SK-N-SH treated with all-trans-retinoic acid at 6 μM for 48 hours (cell line): ENCODE results near the gene AGBL1.

Source experiments
- ATAC-seq: fragments of 200-7000 bp; cut with Tn5 transposase; 3 replicates; pipeline ENCODE4 v1.9.1; 2020; ENCODE audit warnings: mild to moderate bottlenecking, moderate library complexity
- ARNTL ChIP-seq: fragments of 450-650 bp; formaldehyde crosslinking; IDR thresholded peaks from 2 replicates; pipeline ENCODE4 v1.5.0; 2020; ENCODE audit warnings: low read depth, mild to moderate bottlenecking, moderate library complexity, borderline replicate concordance
- BACH2 ChIP-seq: fragments of 250-450 bp; sonication (Bioruptor Pico); IDR thresholded peaks from 2 replicates; pipeline ENCODE4 v1.9.0; 2021; ENCODE audit warnings: mild to moderate bottlenecking, borderline replicate concordance
- CSDC2 ChIP-seq: fragments of 250-450 bp; sonication (Bioruptor Pico); IDR thresholded peaks from 2 replicates; pipeline ENCODE4 v1.5.0; 2020; ENCODE audit warnings: mild to moderate bottlenecking, moderate library complexity
- CSRNP3 ChIP-seq: fragments of 250-450 bp; sonication (Bioruptor Pico); IDR thresholded peaks from 2 replicates; pipeline ENCODE4 v1.5.1; 2021; ENCODE audit warnings: mild to moderate bottlenecking, moderate library complexity
- ESRRG ChIP-seq: fragments of 250-450 bp; sonication (Bioruptor Pico); IDR thresholded peaks from 2 replicates; pipeline ENCODE4 v1.6.1; 2021; ENCODE audit warnings: mild to moderate bottlenecking
- GLIS3 ChIP-seq: fragments of 250-450 bp; sonication (Bioruptor Pico); IDR thresholded peaks from 2 replicates; pipeline ENCODE4 v1.5.0; 2020; ENCODE audit warnings: mild to moderate bottlenecking, moderate library complexity
- ISL1 ChIP-seq: fragments of 250-450 bp; sonication (Bioruptor Pico); IDR thresholded peaks from 2 replicates; pipeline ENCODE4 v2.1.2; 2022; ENCODE audit warnings: mild to moderate bottlenecking, moderate library complexity
- OSR1 ChIP-seq: fragments of 250-450 bp; sonication (Bioruptor Pico); IDR thresholded peaks from 2 replicates; pipeline ENCODE4 v1.8.0; 2022; ENCODE audit warnings: moderate library complexity, mild to moderate bottlenecking, inconsistent platforms
- PPARA ChIP-seq: fragments of 250-450 bp; sonication (Bioruptor Pico); IDR thresholded peaks from 2 replicates; pipeline ENCODE4 v1.5.0; 2020; ENCODE audit warnings: mild to moderate bottlenecking, borderline replicate concordance
- RARB ChIP-seq: fragments of 250-450 bp; sonication (Bioruptor Pico); IDR thresholded peaks from 2 replicates; pipeline ENCODE4 v1.8.0; 2021; ENCODE audit warnings: mild to moderate bottlenecking, moderate library complexity
- SNAI2 ChIP-seq: fragments of 250-450 bp; sonication (Bioruptor Pico); IDR thresholded peaks from 2 replicates; pipeline ENCODE4 v1.5.0; 2020; ENCODE audit warnings: mild to moderate bottlenecking, moderate library complexity
- TCF4 ChIP-seq: fragments of 250-450 bp; sonication (Bioruptor Pico); IDR thresholded peaks from 2 replicates; pipeline ENCODE4 v1.8.0; 2021; ENCODE audit warnings: mild to moderate bottlenecking, moderate library complexity, borderline replicate concordance
- TSHZ2 ChIP-seq: fragments of 250-450 bp; sonication (Bioruptor Pico); IDR thresholded peaks from 2 replicates; pipeline ENCODE4 v1.5.0; 2020; ENCODE audit warnings: mild to moderate bottlenecking, moderate library complexity
- ZC3H10 ChIP-seq: fragments of 250-450 bp; sonication (Bioruptor Pico); IDR thresholded peaks from 2 replicates; pipeline ENCODE4 v1.5.1; 2021; ENCODE audit warnings: mild to moderate bottlenecking, moderate library complexity
- ZFP3 ChIP-seq: fragments of 250-450 bp; sonication (Bioruptor Pico); IDR thresholded peaks from 2 replicates; pipeline ENCODE4 v1.5.0; 2020; ENCODE audit warnings: mild to moderate bottlenecking, moderate library complexity
- ZFP30 ChIP-seq: fragments of 450-650 bp; formaldehyde crosslinking; IDR thresholded peaks from 2 replicates; pipeline ENCODE4 v1.5.0; 2022; ENCODE audit warnings: mild to moderate bottlenecking, moderate library complexity
- ZNF70 ChIP-seq: fragments of 450-650 bp; formaldehyde crosslinking; IDR thresholded peaks from 2 replicates; pipeline ENCODE4 v1.5.0; 2020; ENCODE audit warnings: mild to moderate bottlenecking, moderate library complexity
- ZNF8 ChIP-seq: fragments of 450-650 bp; formaldehyde crosslinking; IDR thresholded peaks from 2 replicates; pipeline ENCODE4 v1.5.0; 2020; ENCODE audit warnings: mild to moderate bottlenecking, moderate library complexity
- TF ChIP-seq, protein P1 (sequence below): fragments of 250-450 bp; sonication (Bioruptor Pico); IDR thresholded peaks from 2 replicates; pipeline ENCODE4 v1.8.0; 2021; ENCODE audit warnings: low read depth, mild to moderate bottlenecking, moderate library complexity, borderline replicate concordance

Gene AGBL1

DNA sequence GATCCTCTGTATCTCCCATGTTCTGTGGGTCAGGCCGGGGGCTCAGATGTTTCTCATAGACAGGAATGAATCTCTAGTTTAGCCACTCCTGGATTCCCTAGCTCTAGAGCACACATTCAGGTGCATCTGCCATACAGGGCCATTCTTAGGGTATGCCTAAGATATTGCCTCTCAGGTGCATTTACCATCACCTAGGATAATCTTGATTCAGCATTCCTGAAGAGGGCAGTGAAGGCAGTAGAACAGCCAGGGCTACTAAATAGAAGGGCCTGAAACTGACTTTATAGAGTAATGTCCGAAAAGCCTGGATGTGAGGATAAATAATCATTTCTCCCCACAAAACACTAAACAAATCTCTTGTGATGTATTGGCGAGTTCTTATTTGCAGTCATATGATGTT lies 882.0 kb downstream of the AGBL1 start:
- TF ChIP-seq BACH2 (CRISPR knock-in tag): no peak
- TF ChIP-seq GLIS3: no peak
- no peak for TF ChIP-seq ISL1
- TF ChIP-seq ESRRG: no peak
- TF ChIP-seq, protein P1, sequence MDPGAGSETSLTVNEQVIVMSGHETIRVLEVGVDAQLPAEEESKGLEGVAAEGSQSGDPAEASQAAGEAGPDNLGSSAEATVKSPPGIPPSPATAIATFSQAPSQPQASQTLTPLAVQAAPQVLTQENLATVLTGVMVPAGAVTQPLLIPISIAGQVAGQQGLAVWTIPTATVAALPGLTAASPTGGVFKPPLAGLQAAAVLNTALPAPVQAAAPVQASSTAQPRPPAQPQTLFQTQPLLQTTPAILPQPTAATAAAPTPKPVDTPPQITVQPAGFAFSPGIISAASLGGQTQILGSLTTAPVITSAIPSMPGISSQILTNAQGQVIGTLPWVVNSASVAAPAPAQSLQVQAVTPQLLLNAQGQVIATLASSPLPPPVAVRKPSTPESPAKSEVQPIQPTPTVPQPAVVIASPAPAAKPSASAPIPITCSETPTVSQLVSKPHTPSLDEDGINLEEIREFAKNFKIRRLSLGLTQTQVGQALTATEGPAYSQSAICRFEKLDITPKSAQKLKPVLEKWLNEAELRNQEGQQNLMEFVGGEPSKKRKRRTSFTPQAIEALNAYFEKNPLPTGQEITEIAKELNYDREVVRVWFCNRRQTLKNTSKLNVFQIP (CRISPR knock-in tag): no peak
- TF ChIP-seq ZC3H10 (CRISPR knock-in tag): no peak
- no peak for TF ChIP-seq TSHZ2 (CRISPR knock-in tag)
- no peak for TF ChIP-seq OSR1
- no peak for TF ChIP-seq TCF4 (CRISPR knock-in tag)
- no peak for TF ChIP-seq ARNTL (CRISPR knock-in tag)
- no peak for TF ChIP-seq RARB (CRISPR knock-in tag)
- no peak for TF ChIP-seq ZFP3
- ATAC-seq: no peak

GRCh38 chr15:86964271-86964670 lies 884.6 kb downstream of the AGBL1 start:
- no peak for TF ChIP-seq ZNF8 (CRISPR knock-in tag)
- no peak for TF ChIP-seq ZFP30 (CRISPR knock-in tag)
- TF ChIP-seq RARB (CRISPR knock-in tag): no peak
- no peak for TF ChIP-seq CSRNP3 (CRISPR knock-in tag)
- no peak for TF ChIP-seq CSDC2 (CRISPR knock-in tag)
- TF ChIP-seq ZNF70 (CRISPR knock-in tag): no peak
- no peak for TF ChIP-seq ZC3H10 (CRISPR knock-in tag)
- no peak for TF ChIP-seq ISL1
- TF ChIP-seq TCF4 (CRISPR knock-in tag): no peak
- no peak for TF ChIP-seq ARNTL (CRISPR knock-in tag)
- no peak for TF ChIP-seq ESRRG
- TF ChIP-seq ZFP3: no peak
- no peak for TF ChIP-seq BACH2 (CRISPR knock-in tag)
- TF ChIP-seq, protein P1 (CRISPR knock-in tag): no peak
- no peak for ATAC-seq

GRCh38 chr15:86968244-86968643 lies 888.6 kb downstream of the AGBL1 start:
- ATAC-seq: no peak
- TF ChIP-seq SNAI2 (CRISPR knock-in tag) (no peak), OSR1 (no peak), PPARA (CRISPR knock-in tag) (no peak), ZNF70 (CRISPR knock-in tag) (no peak), CSRNP3 (CRISPR knock-in tag) (no peak), RARB (CRISPR knock-in tag) (no peak)
- TF ChIP-seq, protein P1 (CRISPR knock-in tag): no peak
